ENCODE data around the gene HSFX3.
"Not testable (repeated sequence)": the region's sequence is repeated elsewhere in the genome, so short reads cannot be mapped to it uniquely, and the experiment has no call there.

Gene HSFX3

DNA sequence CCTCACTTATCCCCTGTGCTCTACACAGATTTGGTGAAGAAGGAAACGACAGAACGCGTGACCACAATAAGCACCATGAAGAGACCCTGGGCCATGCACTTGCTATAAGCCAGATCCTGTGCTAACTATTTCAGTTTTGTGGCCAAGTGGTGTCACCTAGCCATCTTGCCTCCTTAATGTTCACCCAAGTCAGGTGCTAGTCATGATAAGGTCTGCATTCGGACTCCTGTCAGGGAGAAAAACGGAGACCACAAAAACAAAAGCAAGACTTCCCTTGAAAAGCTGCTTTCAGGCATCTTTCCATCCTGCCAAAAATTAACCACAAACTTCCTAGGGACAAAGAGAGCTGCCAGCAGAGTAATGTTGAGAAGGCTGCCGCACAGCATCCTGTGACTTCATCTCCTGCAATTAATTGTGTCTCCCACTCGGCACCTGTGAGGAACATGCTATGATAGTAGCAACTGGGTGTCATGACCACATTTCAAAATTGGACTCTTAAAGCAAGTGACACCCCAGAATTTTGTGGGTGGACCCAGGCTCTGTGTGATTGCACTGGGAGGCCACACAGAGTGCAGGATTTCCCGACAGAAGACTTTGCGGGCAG lies 35.8 kb downstream of the HSFX3 start:
- DNase-seq: no peak

GRCh38 chrX:149512225-149512885 lies 37.4 kb downstream of the HSFX3 start:
- DNase-seq: peak; percentile 44

GRCh38 chrX:149511081-149511480 lies 38.6 kb downstream of the HSFX3 start:
- DNase-seq: no peak

GRCh38 chrX:149510386-149510785 lies 39.3 kb downstream of the HSFX3 start:
- no peak for DNase-seq

DNA sequence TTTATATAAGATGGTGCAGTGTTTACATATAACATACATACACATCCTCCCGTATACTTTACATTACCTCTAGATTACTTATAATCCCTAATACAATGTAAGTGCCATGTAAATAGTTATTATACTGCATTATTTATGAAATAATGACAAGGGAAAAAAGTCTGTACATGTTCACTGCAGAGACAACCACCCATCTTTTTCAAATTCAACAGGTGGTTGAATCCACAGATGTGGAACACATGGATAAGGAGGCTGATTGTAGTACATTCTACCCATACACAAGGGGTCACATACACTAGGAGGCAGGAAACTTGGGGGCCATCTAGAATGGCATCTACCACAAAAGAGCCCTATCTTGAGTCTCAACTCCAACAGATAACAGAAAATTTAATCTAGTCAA lies 41.3 kb downstream of the HSFX3 start:
- DNase-seq: no peak

DNA sequence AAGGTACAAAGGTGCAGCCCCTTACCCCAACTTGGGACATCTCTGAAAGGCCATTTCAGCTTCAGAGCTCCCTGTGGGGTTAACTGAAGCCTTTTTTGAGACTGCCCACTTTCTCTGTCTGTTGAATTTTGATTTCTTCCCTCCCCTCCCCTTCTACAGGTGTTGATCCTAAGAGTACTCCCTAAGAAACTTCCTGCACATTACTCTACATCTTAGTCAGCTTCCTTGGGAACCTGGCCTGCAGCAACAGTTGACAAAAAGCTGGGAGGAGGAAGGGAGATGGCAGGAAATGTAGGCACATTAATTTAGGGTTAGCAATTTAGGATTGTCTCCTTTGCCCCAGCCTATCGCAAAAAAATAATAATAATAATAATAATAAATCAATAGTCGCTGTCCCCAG lies 43.4 kb downstream of the HSFX3 start:
- no peak for DNase-seq

DNA sequence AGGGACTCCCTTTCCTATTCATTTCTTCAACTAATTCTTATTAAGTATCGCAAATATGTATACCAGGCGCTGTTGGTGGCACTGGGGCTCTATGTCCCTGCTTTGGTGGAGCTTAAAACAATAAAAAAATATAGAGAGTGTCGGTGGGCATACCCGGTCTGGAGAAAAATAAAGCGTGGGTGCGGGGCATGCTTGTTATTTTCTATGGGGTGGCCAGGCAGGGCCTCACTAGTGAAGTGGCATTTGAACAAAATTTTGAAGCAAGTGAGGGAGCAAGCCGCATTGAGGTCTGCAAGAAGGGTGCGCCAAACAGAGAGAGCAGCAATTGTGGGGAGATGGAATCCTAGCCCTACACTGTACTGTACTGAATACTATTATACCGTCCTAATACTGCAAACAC lies 44.1 kb downstream of the HSFX3 start:
- no peak for DNase-seq

- DNase-seq: peak; percentile 86
These were observed 44.6 kb downstream of the HSFX3 start, which contains the start of gene IDS for GRCh38 chrX:149504915-149505651. TSS of gene IDS (minus strand) at chrX:149505306. CDS start at chrX:149505137, 169 bp downstream.

GRCh38 chrX:149504226-149504914 lies 45.4 kb downstream of the HSFX3 start:
- DNase-seq: peak; percentile 82

GRCh38 chrX:149503446-149503845 lies 46.3 kb downstream of the HSFX3 start:
- peak; percentile 65 for DNase-seq

DNA sequence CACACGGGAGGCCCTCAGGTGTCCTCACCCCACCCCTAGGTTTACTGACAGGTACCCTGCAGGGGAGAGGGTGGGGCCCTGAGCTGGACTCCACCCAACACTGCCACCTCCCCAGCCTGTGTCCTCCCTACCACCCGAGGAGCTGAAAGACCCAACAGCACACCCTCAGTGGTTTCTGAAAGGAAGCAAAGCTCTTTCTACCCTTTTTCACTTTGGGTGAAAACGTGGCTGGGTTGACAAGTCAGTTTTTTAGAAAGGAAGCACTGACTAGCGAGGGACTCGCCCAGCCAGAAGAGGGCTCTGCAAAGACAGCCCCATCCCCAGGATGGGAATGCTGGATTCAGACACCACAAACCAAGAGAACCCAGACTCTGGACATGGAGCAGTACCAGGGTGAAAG lies 46.8 kb downstream of the HSFX3 start:
- DNase-seq: not testable (repeated sequence)

GRCh38 chrX:149499766-149500165 lies 50.0 kb downstream of the HSFX3 start:
- no peak for DNase-seq

DNA sequence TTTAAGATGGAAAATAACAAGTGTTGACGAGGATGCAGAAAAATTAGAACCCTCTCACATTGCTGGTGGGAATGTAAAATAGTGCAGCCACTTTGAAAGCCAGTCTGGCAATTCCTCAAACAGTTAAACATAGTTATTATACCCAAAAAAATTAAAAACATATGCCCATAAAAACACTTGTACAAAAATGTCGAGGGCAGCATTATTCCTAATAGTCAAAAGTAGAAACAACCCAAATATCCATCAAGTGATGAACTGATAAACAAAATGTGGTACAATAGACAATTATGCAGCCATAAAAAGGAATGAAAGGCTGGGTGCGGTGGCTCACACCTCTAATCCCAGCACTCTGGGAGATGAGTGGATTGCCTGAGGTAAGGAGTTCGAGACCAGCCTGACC lies 51.0 kb downstream of the HSFX3 start:
- no peak for DNase-seq
